Measurements from ENCODE around the gene CDH4. TPM values are rescaled to one million over a fixed set of nuclear protein-coding genes. Genes with fewer than 3 reads are reported as not detected.

Gene CDH4
- total and polyA plus RNA-seq, 2 of the 8 experiments (the other 6 are each of a cell fraction or from before 2014, with no cell fraction given): 4.3 to 7.9 TPM

DNA sequence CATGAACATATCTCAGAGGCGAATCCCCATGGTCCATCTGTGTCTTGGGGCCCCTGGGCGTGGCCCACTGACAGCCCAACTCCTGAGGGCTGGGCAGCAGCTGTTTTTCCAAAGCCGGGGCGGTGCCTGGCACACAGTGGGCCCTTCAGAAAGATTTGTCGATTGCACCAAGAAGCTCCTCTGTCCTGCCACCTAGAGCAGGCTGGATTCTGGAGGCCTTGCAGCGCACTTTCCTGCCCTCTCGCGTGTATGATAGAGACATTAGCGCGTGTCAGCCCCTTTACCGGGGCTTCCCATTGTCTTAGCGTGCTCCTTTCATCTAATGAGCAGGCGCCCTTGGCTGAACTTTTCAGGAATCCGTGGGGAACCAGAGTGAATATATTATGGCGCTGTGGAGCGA, 45.4 kb downstream of the CDH4 start:
- Histone ChIP-seq H2AK5ac (ENCODE audit: low read depth, low read length) (no peak overlapping the region), H3K9me3 (ENCODE audit: insufficient read depth in 2 of 2, low read depth in 1 of 2, low read length in 1 of 2) (no peaks in the 10 kb centered on the region), H2BK5ac (ENCODE audit: low read depth, low read length) (no peak overlapping the region), H3K4me2 (ENCODE audit: insufficient read depth in 1 of 2, low read depth in 2 of 2, low read length in 2 of 2) (no peak overlapping the region), H3K27me3 (replicated peaks in 1 of 4; ENCODE audit: control insufficient read depth in 3 of 4, extremely low read depth in 1 of 4, insufficient read depth in 3 of 4, low read length in 3 of 4) (0 out of 7 replicates have a peak, but pooled peaks cover 0 to 2% (median 0%) of the 10 kb centered on the region in 4 experiments), H2BK120ac (replicated peaks; ENCODE audit: low read depth, low read length) (no peak overlapping the region), H2BK15ac (ENCODE audit: low read length) (no peak overlapping the region), H3K18ac (ENCODE audit: extremely low read depth, low read length) (no peak overlapping the region), H4K8ac (ENCODE audit: extremely low read depth, insufficient read depth, low read length) (no peak overlapping the region), H3K4me3 (ENCODE audit: extremely low read depth in 1 of 4, insufficient read depth in 2 of 4, low read depth in 3 of 4, low read length in 4 of 4) (no peak overlapping the region), H3K23me2 (ENCODE audit: low read depth, low read length) (peaks cover 3% of the 10 kb centered on the region; the same call in 1 of the 2 replicates), H3K9ac (replicated peaks in 1 of 4; ENCODE audit: extremely low read depth in 1 of 4, low read depth in 3 of 4, low read length in 3 of 4) (no peak overlapping the region), H3K4me1 (replicated peaks in 1 of 4; ENCODE audit: control insufficient read depth in 3 of 4, insufficient read depth in 4 of 4, low read length in 3 of 4) (peaks cover 0 to 3% (median 0%) of the 10 kb centered on the region in 4 experiments; a peak in 3 of 7 replicates), H4K20me1 (replicated peaks in 1 of 2; ENCODE audit: control insufficient read depth in 1 of 2, insufficient read depth in 2 of 2, low read length in 2 of 2) (peaks cover 0 to 3% of the 10 kb centered on the region in 2 experiments), H3K56ac (replicated peaks; ENCODE audit: insufficient read length, low read depth, low read length) (no peak overlapping the region), H2BK20ac (ENCODE audit: low read length) (no peak overlapping the region), H3K14ac (ENCODE audit: insufficient read length) (no peak overlapping the region), H3K27ac (ENCODE audit: low read depth, low read length) (no peak overlapping the region), H3K79me2 (ENCODE audit: control insufficient read depth in 1 of 2, insufficient read depth in 2 of 2, low read length in 2 of 2) (no peaks in the 10 kb centered on the region), H3K36me3 (ENCODE audit: control insufficient read depth in 2 of 4, insufficient read depth in 4 of 4, low read length in 3 of 4) (no peaks in the 10 kb centered on the region), H3K4ac (replicated peaks; ENCODE audit: insufficient read length, low read depth, low read length) (no peak overlapping the region), H3K79me1 (ENCODE audit: low read depth, low read length) (no peaks in the 10 kb centered on the region), H4K5ac (ENCODE audit: insufficient read length, low read depth, low read length) (no peak overlapping the region), H2AFZ (ENCODE audit: low read length) (no peak overlapping the region), H4K91ac (replicated peaks; ENCODE audit: insufficient read length, low read length) (no peak overlapping the region), H2BK12ac (ENCODE audit: low read depth, low read length) (no peak overlapping the region), H3K23ac (ENCODE audit: insufficient read length) (no peak overlapping the region)
- FAIRE-seq: no peak
- ChIA-PET CTCF (ENCODE audit: partially characterized antibody) (interaction anchor here (0.6 to 2.0 kb wide), 3 partner anchors 35 to 126 kb away, joined by 3 to 7 read pairs (median 4); no protein-coding TSS in a partner anchor), POLR2A (ENCODE audit: partially characterized antibody) (no interaction called here)
- 91% methylated on average over 16 of the region's 16 CpGs; no CpG with 5 or more reads in 1 of the 2 experiments for whole genome bisulfite sequencing, 2 experiments (ENCODE audit: extremely low coverage in 1 of 2, insufficient coverage in 1 of 2, insufficient read length in 1 of 2, insufficient replicate concordance in 2 of 2, low coverage in 1 of 2, low lambda C conversion rate in 2 of 2, missing lambda C conversion rate in 1 of 2)
- DNase-seq (ENCODE audit: low read depth in 1 of 2, low spot score in 2 of 2): no peak
- TF ChIP-seq SAP30 (IDR thresholded peaks at IDR 0.05; ENCODE audit: insufficient read depth, insufficient replicate concordance, low read length) (no peak), MAX (IDR thresholded peaks at IDR 0.05) (no peak), NRF1 (IDR thresholded peaks at IDR 0.05; ENCODE audit: low read depth, low read length) (no peak), SRF (IDR thresholded peaks at IDR 0.05; ENCODE audit: low read depth, low read length) (no peak), CHD1 (IDR thresholded peaks at IDR 0.05; ENCODE audit: low read depth, low read length) (no peak), E2F6 (IDR thresholded peaks at IDR 0.05) (no peak), NANOG (IDR thresholded peaks at IDR 0.05; ENCODE audit: insufficient read depth, low read depth, low read length, poor library complexity, severe bottlenecking) (no peak), SP2 (IDR thresholded peaks at IDR 0.05; ENCODE audit: low read length) (no peak), MAFK (IDR thresholded peaks at IDR 0.05; ENCODE audit: low read depth, low read length) (no peak), BCL11A (IDR thresholded peaks at IDR 0.05; ENCODE audit: low read depth in 2 of 2, low read length in 2 of 2) (no peak), KDM5A (IDR thresholded peaks at IDR 0.05; ENCODE audit: low read length) (no peak), ASH2L (IDR thresholded peaks at IDR 0.05; ENCODE audit: low read length) (no peak), TEAD4 (IDR thresholded peaks at IDR 0.05; ENCODE audit: low read depth, low read length) (no peak), SIN3A (conservative IDR thresholded peaks at IDR 0.05 in 1 of 2, IDR thresholded peaks at IDR 0.05 in 1 of 2; ENCODE audit: low read depth in 1 of 2, low read length in 2 of 2) (no peak)

All from H1 (cell line).